Neuron (in vitro differentiated cells): ENCODE data around the gene VPS13A.

Experiments
- H2AFZ ChIP-seq: one replicate; pipeline ENCODE4 v1.6.1; 2013; ENCODE audit warnings: low read depth, mild to moderate bottlenecking, inconsistent platforms, low read length, moderate library complexity
- H3K27me3 ChIP-seq: one replicate; pipeline ENCODE4 v1.6.1; 2013; ENCODE audit warnings: low read length; ENCODE audit not compliant: insufficient read depth
- H3K36me3 ChIP-seq: one replicate; pipeline ENCODE4 v1.6.1; 2013; ENCODE audit warnings: low read length; ENCODE audit not compliant: insufficient read depth
- H3K4me1 ChIP-seq: one replicate; pipeline ENCODE4 v1.6.1; 2013; ENCODE audit warnings: low read length; ENCODE audit not compliant: insufficient read depth
- H3K4me3 ChIP-seq: 2 replicates; pipeline ENCODE4 v1.5.1; 2013; ENCODE audit warnings: mild to moderate bottlenecking, low read length, moderate library complexity
- H3K9me3 ChIP-seq: one replicate; pipeline ENCODE4 v1.6.1; 2013; ENCODE audit warnings: low read length

The VPS13A gene

GRCh38 chr9:77447646-77448045, 270.3 kb downstream of the VPS13A start:
- Histone ChIP-seq H3K4me1 (no peaks in the 10 kb centered on the region), H3K4me3 (no peak overlapping the region)

DNA sequence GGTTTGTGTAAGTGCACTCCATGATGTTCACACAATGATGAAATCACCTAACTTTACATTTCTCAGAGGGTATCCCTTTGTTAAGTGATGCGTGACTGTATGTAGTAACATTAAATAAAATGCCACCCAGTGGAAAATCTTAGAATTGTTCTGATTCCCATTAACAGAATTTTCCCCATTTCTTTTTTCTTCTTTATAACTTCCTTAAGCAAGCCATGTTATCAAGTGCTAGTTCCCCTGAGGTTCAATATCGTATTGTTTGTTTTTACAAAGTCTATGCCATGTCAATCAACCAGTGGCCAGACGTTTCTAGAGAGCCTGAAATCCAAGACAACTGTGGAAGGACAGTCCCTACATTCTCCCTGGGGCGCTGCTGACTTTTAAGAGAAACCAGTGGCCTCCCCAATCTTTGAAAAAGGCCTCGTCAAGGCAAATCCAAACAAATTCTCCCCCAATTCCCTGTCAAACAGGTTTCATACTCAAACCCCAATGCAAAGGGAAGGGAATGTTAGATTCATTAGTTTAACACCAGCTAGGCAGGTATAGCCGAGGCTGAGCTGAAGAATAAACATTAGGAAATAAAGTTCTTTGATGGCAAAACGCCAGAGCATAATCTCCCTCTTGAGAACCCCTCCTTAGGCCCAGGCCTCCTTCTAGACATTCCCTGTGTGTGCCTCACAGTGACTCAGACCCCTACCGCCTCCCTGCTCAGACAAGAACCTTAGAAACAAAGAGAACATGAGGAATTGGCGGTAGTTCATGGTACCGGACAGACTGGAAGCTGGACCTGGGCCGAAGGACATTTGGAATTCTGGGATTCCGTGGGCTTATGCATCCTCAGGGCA, 272.1 kb downstream of the VPS13A start:
- H3K36me3 ChIP-seq: no peaks in the 10 kb centered on the region
- no peak overlapping the region for H2AFZ ChIP-seq
- H3K27me3 ChIP-seq: no peaks in the 10 kb centered on the region
- no peaks in the 10 kb centered on the region for H3K9me3 ChIP-seq
- H3K4me1 ChIP-seq: no peaks in the 10 kb centered on the region
- no peak overlapping the region for H3K4me3 ChIP-seq

More at GRCh38 chr9:77447646-77448045, 270.3 kb downstream of the VPS13A start:
- H3K36me3 ChIP-seq: no peaks in the 10 kb centered on the region
- H2AFZ ChIP-seq: no peak overlapping the region
- no peaks in the 10 kb centered on the region for H3K9me3 ChIP-seq
- no peaks in the 10 kb centered on the region for H3K27me3 ChIP-seq

- H2AFZ ChIP-seq: no peak overlapping the region
- no peaks in the 10 kb centered on the region for H3K36me3 ChIP-seq
- H3K4me3 ChIP-seq: no peak overlapping the region
- H3K4me1 ChIP-seq: no peaks in the 10 kb centered on the region
- H3K27me3 ChIP-seq: no peaks in the 10 kb centered on the region
- H3K9me3 ChIP-seq: no peaks in the 10 kb centered on the region
These were observed 272.7 kb downstream of the VPS13A start for GRCh38 chr9:77450085-77450475.

- no peaks in the 10 kb centered on the region for H3K4me1 ChIP-seq
- H3K36me3 ChIP-seq: no peaks in the 10 kb centered on the region
- H3K9me3 ChIP-seq: no peaks in the 10 kb centered on the region
- H2AFZ ChIP-seq: no peak overlapping the region
- H3K4me3 ChIP-seq: no peak overlapping the region
- H3K27me3 ChIP-seq: no peaks in the 10 kb centered on the region
These were observed 274.2 kb downstream of the VPS13A start for GRCh38 chr9:77451507-77451906.

- Histone ChIP-seq H3K9me3 (no peaks in the 10 kb centered on the region), H3K36me3 (no peaks in the 10 kb centered on the region), H3K4me3 (no peak overlapping the region), H2AFZ (no peak overlapping the region), H3K27me3 (no peaks in the 10 kb centered on the region), H3K4me1 (no peaks in the 10 kb centered on the region)
These were observed 276.7 kb downstream of the VPS13A start for GRCh38 chr9:77453825-77454647.

DNA sequence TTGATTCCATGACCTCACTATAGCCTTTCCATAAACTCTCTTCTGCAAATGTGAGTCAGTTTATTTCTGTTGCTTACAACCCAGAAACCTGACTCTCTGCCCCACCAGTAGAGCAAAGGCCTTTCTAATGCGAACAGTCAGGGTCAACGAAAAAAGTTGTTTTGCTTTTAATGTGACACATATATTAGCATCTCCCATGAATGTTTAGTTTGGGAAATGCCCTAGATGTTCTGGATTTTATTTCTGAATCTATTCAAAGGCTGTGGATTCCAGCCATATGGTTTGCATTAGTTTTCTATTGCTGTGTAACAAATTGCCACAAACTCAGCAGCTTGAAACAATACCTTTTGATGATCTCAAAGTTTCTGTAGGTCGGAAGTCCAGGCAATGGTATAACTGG, 277.3 kb downstream of the VPS13A start:
- Histone ChIP-seq H3K9me3 (no peaks in the 10 kb centered on the region), H3K36me3 (no peaks in the 10 kb centered on the region)

DNA sequence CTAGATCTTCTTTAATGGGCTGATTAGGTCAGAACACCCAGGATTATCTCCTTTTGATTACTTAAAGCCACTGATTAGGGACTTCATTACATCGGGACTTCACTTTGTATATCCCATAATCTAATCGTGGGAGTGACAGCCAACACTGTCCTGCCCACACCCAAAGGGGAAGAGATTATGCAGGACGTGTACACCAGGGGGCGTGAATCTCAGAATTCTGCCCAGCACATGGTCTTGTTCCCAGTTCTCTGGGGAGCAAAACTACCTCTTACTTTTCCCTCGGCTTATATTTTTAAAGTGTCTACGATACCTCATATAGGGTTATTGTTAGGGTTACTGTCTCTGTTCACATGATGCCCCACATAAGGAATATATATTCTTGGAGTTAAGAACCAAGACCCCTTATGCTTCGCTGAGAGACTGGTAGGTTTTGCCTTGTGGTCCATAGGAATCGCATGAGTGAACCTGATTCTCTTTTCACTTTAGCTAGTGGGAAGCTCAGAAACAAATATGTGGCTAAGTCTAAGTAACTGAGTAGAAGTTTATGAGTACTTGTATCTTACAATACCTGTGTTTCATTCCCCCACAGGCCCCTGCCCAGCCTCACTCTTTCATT, 278.1 kb downstream of the VPS13A start:
- H3K27me3 ChIP-seq: no peaks in the 10 kb centered on the region
- no peaks in the 10 kb centered on the region for H3K9me3 ChIP-seq
- H3K36me3 ChIP-seq: no peaks in the 10 kb centered on the region
- no peaks in the 10 kb centered on the region for H3K4me1 ChIP-seq
- H2AFZ ChIP-seq: no peak overlapping the region
- no peak overlapping the region for H3K4me3 ChIP-seq

More for the DNA sequence above, 277.3 kb downstream of the VPS13A start:
- Histone ChIP-seq H2AFZ (no peak overlapping the region), H3K27me3 (no peaks in the 10 kb centered on the region), H3K4me3 (no peak overlapping the region), H3K4me1 (no peaks in the 10 kb centered on the region)

GRCh38 chr9:77456829-77457437, 279.6 kb downstream of the VPS13A start:
- no peaks in the 10 kb centered on the region for H3K9me3 ChIP-seq
- H3K4me1 ChIP-seq: no peaks in the 10 kb centered on the region
- H2AFZ ChIP-seq: no peak overlapping the region
- no peaks in the 10 kb centered on the region for H3K27me3 ChIP-seq
- no peak overlapping the region for H3K4me3 ChIP-seq
- no peaks in the 10 kb centered on the region for H3K36me3 ChIP-seq

GRCh38 chr9:77457916-77458592, 280.7 kb downstream of the VPS13A start:
- Histone ChIP-seq H3K27me3 (no peaks in the 10 kb centered on the region), H3K9me3 (no peaks in the 10 kb centered on the region), H3K36me3 (no peaks in the 10 kb centered on the region), H2AFZ (no peak overlapping the region), H3K4me1 (no peaks in the 10 kb centered on the region), H3K4me3 (no peak overlapping the region)

GRCh38 chr9:77460938-77461337, 283.6 kb downstream of the VPS13A start:
- Histone ChIP-seq H3K36me3 (no peaks in the 10 kb centered on the region), H3K4me3 (no peak overlapping the region), H3K4me1 (no peaks in the 10 kb centered on the region), H3K27me3 (no peaks in the 10 kb centered on the region), H3K9me3 (no peaks in the 10 kb centered on the region), H2AFZ (no peak overlapping the region)

DNA sequence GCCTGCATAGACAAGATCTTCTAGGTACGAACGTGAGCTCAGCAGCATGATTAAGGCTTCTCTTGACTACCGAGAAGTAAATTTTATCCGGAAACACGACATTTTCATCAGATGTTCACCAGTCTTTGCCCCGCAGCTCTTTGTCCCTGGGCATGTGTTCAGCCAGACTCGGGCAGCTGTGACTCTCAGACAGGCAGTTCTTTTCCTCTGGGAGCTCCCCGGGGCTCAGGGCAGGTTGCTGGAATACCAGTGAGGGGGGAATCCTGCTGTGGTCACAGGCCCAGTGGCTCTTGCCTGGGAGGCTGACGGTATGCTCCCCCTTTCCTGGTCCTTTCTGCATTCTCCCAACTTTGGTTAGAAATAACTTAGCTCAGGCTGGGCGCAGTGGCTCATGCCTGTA, 284.7 kb downstream of the VPS13A start:
- H3K27me3 ChIP-seq: no peaks in the 10 kb centered on the region
- H3K9me3 ChIP-seq: no peaks in the 10 kb centered on the region
- no peak overlapping the region for H2AFZ ChIP-seq
- no peaks in the 10 kb centered on the region for H3K36me3 ChIP-seq
- no peaks in the 10 kb centered on the region for H3K4me1 ChIP-seq
- H3K4me3 ChIP-seq: no peak overlapping the region

DNA sequence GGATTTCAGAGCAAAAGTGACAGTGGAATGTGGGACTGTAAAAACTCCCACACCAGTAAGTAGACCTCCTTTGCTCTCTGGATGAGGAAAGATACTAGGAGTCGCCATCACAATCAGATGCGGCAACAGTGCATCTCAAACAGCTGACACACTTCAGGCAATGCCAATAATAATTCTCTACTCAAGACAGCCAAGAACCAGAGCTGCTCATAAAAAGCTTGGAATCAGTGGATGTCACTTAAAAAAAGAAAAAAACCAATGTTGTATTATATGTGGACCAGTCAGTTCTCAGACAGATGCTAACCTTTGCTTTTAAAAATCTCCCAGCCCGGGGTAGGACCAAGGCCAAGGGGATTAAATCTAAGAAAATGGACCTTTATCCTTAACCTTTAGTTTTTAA, 285.8 kb downstream of the VPS13A start:
- Histone ChIP-seq H3K4me3 (no peak overlapping the region), H3K36me3 (no peaks in the 10 kb centered on the region), H3K4me1 (no peaks in the 10 kb centered on the region), H3K27me3 (no peaks in the 10 kb centered on the region), H3K9me3 (no peaks in the 10 kb centered on the region), H2AFZ (no peak overlapping the region)
